GM20000 (cell line): ENCODE measurements around the gene KCNQ1.

ENCODE experiments used
- DNase-seq: peaks from one replicate; pipeline ENCODE4 v3.0.0; 2012; ENCODE audit warnings: low spot score
- CTCF ChIP-seq: IDR thresholded peaks from 2 replicates; pipeline ENCODE4 v1.5.1; 2012; ENCODE audit warnings: mild to moderate bottlenecking, control low read depth; ENCODE audit errors: extremely low read depth, missing control alignments

Gene KCNQ1

GRCh38 chr11:2830886-2831285 is 386.1 kb downstream of the KCNQ1 start:
- DNase-seq, result no peak
- no peak for TF ChIP-seq CTCF

- no peak for TF ChIP-seq CTCF
- no peak for DNase-seq
Observed at GRCh38 chr11:2831781-2832532, 387.1 kb downstream of the KCNQ1 start.

GRCh38 chr11:2832533-2833020 is 387.8 kb downstream of the KCNQ1 start:
- no peak for TF ChIP-seq CTCF
- DNase-seq, result no peak

GRCh38 chr11:2833051-2833715 is 388.4 kb downstream of the KCNQ1 start:
- DNase-seq, result no peak
- no peak for TF ChIP-seq CTCF

- no peak for DNase-seq
- TF ChIP-seq CTCF, result no peak
Observed at GRCh38 chr11:2833716-2834502, 389.1 kb downstream of the KCNQ1 start.

GRCh38 chr11:2834503-2835273 is 389.9 kb downstream of the KCNQ1 start:
- DNase-seq, result no peak
- no peak for TF ChIP-seq CTCF
